Measurements from ENCODE around the gene IRS4.

IRS4 gene

DNA sequence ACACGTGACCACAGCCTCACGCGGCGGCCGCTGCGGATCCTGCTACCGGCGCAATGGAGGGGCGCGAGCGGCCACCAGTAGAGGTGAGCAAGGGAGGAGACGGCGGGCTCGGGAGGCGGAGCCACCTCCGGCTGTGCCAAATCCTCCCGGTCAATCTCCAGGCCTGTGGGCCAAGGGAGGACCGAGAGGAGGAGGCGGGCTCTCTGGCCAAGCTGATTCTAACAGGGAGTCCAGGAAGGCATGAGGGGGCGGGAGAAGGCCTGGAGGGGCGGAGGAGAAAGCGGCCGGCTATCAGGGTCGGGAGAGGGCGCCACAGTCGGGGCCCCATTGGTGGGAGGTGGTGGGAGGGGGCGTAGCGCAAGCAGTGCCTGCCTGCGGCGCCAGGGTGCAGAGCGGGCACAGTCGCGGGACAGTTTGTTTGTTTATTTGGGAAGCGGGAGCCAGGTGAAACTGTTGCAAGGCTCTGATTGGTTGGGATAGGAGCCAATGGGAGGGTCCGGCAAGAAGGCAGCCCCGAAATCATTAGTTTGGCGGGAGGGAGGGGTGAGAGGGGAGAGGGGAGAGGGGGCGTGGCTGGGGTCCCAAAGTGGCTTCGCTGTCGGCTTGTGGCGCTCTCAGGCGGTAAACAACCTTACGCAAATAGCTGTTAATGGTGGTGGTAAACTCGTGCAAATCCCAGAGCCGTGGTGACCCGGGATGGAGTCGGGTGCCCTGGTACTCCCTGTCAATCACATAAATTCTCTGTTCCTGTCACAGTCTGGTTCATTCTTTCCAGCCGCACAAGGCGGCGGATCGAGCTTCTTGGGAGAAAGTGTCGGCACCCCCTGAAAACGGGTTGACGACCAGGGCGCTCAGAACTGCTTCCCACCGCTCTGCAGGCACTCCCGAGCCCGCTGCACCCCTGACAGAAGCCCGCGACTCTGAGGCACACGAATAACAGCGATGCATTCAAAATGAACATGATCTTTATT, at the start of gene IRS4:
Gene IRS4 (minus strand): TSS at position 55 of the 971 bp plus-strand sequence.
- DNase-seq = no peak
- Mint-ChIP-seq H3K9me3 (no peaks in the 10 kb centered on the region), H3K4me3 (peak within 1 kb of the TSS; percentile 21 to 32), H3K27me3 (peaks cover 61% of the 10 kb centered on the region), H3K27ac (no peak within 1 kb of the TSS), H3K4me1 (peaks cover 9% of the 10 kb centered on the region)
- no peak for ATAC-seq

DNA sequence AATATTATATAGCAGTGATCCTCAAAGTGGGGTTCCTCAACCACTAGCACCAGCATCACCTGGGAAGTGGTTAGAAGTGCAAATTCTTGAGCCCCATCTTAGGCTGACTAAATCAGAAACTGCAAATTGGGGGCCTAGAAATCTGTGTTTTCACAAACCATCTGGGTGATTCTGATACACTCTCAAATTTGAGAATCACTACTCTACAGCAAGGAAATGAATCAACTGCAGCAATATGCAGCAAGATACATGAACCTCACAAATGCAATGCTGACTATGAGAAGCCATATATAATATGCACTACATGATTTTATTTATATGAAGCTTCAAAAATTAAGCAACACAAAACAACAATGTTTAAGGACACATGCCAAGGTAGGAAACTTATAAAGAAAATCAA, 36.2 kb upstream of the IRS4 start:
- Mint-ChIP-seq H3K27me3 (no peaks in the 10 kb centered on the region), H3K9me3 (peaks cover 0 to 5% of the 10 kb centered on the region in 2 donors), H3K27ac (no peak overlapping the region), H3K4me3 (no peak overlapping the region), H3K4me1 (no peaks in the 10 kb centered on the region)
- no peak for DNase-seq
- no peak for ATAC-seq

DNA sequence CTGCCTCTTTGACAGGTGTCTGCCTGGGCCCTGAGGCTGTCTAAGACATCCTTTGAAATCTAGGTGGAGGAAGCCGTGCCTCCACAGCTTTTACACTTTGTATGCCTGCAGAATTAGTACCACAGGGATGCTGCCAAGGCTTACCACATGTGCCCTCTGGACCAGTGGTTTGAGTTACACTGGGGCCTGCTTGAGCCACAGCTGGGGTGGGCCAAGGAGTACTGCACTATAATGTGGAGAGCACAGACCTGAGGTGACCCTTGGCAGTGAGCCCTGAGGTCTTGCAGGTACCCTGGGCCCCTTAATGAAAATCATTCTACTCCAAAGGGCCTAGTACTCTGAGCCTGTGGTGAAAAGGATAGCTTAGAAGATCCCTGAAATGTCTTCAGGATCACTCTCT, 27.2 kb upstream of the IRS4 start:
- no peak overlapping the region for H3K4me3 Mint-ChIP-seq
- H3K4me1 Mint-ChIP-seq = no peaks in the 10 kb centered on the region
- no peaks in the 10 kb centered on the region for H3K9me3 Mint-ChIP-seq
- DNase-seq = no peak
- no peak for ATAC-seq
- H3K27ac Mint-ChIP-seq = no peak overlapping the region
- H3K27me3 Mint-ChIP-seq = no peaks in the 10 kb centered on the region

DNA sequence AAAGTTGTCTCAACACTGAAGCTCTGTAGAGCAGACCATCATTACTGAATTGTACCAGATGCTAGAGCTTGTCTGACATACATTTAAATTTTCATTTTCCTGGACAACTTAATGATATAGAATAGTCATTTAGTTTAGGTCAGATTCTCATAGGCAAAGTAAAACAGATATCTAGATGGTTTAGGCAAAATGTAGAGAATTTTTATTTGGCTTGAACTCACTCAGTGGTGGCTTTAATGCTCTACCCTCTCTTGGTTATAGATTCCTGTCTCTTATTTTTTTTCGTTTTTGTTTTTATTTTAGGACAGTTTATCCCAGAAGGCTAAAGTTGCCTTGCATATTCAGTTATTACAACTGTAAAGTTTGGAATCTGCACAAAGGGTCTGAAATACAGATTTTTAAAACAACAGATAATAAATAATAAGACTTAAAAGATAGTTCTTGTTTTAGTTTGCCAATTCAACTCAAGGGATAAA, 4.0 kb upstream of the IRS4 start:
- peaks cover 27% of the 10 kb centered on the region for H3K27me3 Mint-ChIP-seq
- H3K4me3 Mint-ChIP-seq = no peak overlapping the region
- no peak for ATAC-seq
- H3K4me1 Mint-ChIP-seq = peaks cover 9% of the 10 kb centered on the region
- H3K9me3 Mint-ChIP-seq = no peaks in the 10 kb centered on the region
- no peak overlapping the region for H3K27ac Mint-ChIP-seq
- DNase-seq = no peak

DNA sequence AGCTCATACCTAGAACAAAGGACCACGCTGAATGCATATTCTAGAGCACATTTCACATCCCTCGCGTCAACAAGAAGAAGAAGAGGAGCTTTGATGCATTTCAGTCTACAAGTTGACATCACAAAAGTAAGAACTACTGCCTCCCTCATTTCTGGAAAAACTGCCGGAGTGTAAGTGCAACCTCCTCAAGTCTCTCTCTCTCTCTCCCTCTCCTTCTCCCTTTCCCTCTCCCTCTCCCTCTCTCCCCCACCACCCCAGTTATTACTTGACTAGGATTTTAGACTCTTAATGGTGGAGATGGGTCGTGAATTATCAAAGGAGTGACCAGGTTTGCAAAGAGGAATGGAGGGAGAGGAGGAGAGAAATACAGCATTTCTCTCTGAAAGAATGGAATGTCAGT, 1.4 kb upstream of the IRS4 start:
- Mint-ChIP-seq H3K27me3 (peaks cover 53% of the 10 kb centered on the region), H3K9me3 (no peaks in the 10 kb centered on the region), H3K27ac (no peak overlapping the region), H3K4me3 (no peak overlapping the region), H3K4me1 (peaks cover 9% of the 10 kb centered on the region)
- ATAC-seq = no peak
- no peak for DNase-seq

- peak in 1 of 2 donors; percentile 1 for DNase-seq
- peaks cover 69% of the 10 kb centered on the region for H3K27me3 Mint-ChIP-seq
- H3K4me3 Mint-ChIP-seq = peak overlapping the region; percentile 21 to 32
- no peak for ATAC-seq
- H3K4me1 Mint-ChIP-seq = peaks cover 9% of the 10 kb centered on the region
- no peak overlapping the region for H3K27ac Mint-ChIP-seq
- H3K9me3 Mint-ChIP-seq = no peaks in the 10 kb centered on the region
Measured at GRCh38 chrX:108735679-108736508, 469 bp downstream of the IRS4 start.

DNA sequence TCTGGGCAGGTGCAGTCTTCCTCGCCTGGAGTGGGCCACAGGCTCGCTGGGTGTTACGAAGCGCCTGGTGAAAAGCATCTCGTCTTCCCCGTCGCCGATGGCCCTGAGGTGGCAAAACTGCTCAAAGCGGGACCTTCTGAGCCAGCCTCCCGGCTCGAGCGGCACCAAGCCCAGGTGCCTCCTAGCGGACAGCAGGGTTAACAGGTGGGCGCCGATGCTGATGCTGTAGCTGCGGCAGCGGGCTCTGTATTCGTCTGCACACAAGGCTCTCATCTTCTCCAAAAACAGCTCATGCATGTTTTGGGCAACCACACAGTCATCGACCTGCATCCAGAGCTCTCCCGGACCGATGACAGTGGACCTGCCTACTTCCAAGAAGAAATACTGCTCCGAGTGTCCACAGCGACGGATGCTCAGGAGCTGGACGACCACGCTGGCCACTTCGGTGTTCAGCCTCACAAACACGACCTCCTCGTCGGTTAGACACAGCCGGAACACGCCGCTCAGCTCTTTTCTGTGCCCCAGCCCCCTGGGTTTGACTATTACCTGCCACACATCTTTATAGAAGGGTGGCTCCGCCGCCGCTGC, 1.2 kb downstream of the IRS4 start:
- Mint-ChIP-seq H3K27me3 (peaks cover 69% of the 10 kb centered on the region), H3K4me1 (peaks cover 9% of the 10 kb centered on the region), H3K4me3 (no peak overlapping the region), H3K9me3 (no peaks in the 10 kb centered on the region), H3K27ac (no peak overlapping the region)
- ATAC-seq = no peak
- DNase-seq = no peak

DNA sequence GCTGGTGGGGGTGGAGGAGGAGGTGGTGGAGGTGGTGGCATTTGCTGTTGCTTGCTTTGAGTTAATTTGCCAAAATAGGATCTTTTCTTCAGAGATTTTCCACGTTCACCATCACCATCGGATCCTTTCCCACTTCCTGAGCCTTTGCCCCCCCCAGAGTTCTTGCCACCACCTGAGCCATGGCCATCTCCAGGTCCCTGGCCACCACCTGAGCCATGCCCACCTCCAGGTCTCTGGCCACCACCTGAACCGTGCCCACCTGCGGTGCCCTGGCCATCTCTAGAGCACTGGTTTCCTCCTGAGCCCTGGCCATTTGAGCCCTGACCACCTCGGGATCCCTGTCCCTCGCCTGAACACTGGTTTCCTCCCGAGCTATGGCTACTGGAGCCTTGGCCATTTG, 1.9 kb downstream of the IRS4 start:
- DNase-seq (no peak), ATAC-seq (no peak)
- H3K27me3 Mint-ChIP-seq = peaks cover 69% of the 10 kb centered on the region
- H3K9me3 Mint-ChIP-seq = no peaks in the 10 kb centered on the region
- H3K4me1 Mint-ChIP-seq = peaks cover 9% of the 10 kb centered on the region
- H3K27ac Mint-ChIP-seq = peak overlapping the region in 1 of 2 donors; percentile 42
- H3K4me3 Mint-ChIP-seq = no peak overlapping the region

DNA sequence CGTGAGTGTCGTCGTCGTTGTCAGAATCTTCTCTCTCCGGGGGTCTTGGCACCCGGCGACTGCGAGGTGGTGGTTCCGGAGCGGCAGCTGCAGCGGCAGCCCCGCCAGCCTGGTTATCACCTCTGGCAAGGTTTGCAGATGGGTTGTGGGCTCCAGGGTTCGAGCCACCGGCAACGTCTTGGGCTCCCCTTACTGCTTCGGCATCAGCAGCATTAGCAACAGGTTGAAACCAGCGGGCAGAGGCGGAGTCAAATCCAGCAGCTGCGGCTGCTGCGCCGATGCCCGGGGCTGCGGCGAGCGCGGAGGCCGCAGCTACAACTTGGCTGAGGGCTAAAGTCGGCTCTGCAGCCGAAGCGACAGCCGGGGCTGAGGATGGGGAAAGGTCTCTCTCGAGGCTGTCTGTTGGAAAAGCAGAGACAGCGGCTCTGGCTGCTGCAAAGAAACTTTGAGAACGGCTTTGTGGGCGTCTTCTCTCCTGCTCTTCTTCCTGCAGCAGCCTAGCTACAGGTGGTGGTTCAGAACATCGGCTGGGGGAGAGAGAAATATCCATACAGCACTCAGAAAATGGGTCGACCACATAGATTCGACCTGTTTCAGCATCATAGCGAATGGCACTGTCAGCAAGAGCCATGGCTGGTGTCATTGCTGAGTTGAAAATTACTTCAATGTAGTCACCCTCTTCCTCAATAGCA, 3.6 kb downstream of the IRS4 start:
- H3K27me3 Mint-ChIP-seq = peaks cover 66% of the 10 kb centered on the region
- H3K4me1 Mint-ChIP-seq = peaks cover 9% of the 10 kb centered on the region
- H3K27ac Mint-ChIP-seq = no peak overlapping the region
- no peak for DNase-seq
- ATAC-seq = no peak
- no peak overlapping the region for H3K4me3 Mint-ChIP-seq
- no peaks in the 10 kb centered on the region for H3K9me3 Mint-ChIP-seq

DNA sequence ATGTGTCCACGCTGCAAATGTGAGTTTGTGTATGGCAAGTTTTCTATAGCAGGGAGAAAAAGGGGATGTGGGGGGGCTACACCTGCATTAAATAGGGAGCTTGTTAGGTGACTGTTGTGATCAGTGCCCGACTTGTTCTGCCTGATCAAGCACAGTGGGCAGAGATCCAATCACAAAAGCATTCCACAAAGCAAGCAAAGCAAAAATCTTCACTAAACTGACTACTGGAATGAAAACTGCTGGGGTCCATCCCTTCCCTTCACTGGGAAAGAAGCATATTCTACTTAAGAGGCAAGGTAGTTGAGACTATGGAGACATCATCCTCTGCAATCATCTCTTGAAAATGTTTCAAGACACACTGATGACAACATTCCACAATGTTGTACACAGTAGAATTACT, 5.2 kb downstream of the IRS4 start:
- no peak overlapping the region for H3K27ac Mint-ChIP-seq
- ATAC-seq (no peak), DNase-seq (no peak)
- peaks cover 50% of the 10 kb centered on the region for H3K27me3 Mint-ChIP-seq
- H3K9me3 Mint-ChIP-seq = no peaks in the 10 kb centered on the region
- peaks cover 3% of the 10 kb centered on the region for H3K4me1 Mint-ChIP-seq
- H3K4me3 Mint-ChIP-seq = no peak overlapping the region

DNA sequence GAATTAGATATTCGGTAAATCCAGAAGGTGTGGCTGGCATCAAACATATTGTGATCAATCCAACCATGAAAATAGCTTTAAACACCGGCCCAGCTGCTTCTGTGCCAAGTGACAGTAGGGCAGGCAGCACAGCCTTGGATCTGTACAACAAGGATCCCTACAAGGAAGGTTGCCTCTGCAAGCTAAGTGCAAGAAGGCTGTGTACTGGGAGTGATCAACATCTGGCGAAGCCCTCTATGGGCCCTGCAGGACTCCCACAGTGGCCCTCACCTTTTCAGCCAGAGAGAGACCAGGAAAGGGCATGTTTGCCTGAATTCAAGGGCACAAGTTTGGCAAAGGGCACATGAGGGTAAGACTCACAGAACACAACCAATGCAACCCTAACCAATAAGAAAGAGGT, 9.6 kb downstream of the IRS4 start:
- H3K27me3 Mint-ChIP-seq = peaks cover 7% of the 10 kb centered on the region
- H3K27ac Mint-ChIP-seq = no peak overlapping the region
- no peak for ATAC-seq
- H3K4me3 Mint-ChIP-seq = no peak overlapping the region
- no peaks in the 10 kb centered on the region for H3K9me3 Mint-ChIP-seq
- no peaks in the 10 kb centered on the region for H3K4me1 Mint-ChIP-seq
- DNase-seq = no peak

DNA sequence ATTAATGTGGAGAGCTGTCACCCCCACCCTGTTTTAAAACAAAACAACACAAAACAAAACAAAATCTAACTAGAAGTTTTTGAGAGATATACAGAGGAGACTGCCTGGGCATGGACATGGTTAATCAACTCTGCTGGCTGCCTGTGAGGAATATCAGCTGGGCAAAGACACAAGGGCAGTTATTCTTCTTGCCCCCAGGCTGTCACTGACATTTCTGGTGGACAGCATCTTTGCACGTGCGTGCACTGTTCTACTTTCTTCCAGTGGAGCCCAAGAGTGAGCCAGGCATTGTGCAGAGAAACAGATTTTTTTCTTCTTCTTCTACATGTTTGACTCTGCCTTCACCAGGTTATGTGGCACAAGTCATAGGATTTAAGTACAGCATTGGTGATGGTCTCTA, 13.8 kb downstream of the IRS4 start:
- Mint-ChIP-seq H3K27ac (no peak overlapping the region), H3K9me3 (peaks cover 0 to 4% of the 10 kb centered on the region in 2 donors), H3K27me3 (no peaks in the 10 kb centered on the region), H3K4me3 (no peak overlapping the region), H3K4me1 (no peaks in the 10 kb centered on the region)
- DNase-seq (no peak), ATAC-seq (no peak)

- H3K4me3 Mint-ChIP-seq = no peak overlapping the region
- H3K27ac Mint-ChIP-seq = no peak overlapping the region
- H3K27me3 Mint-ChIP-seq = no peaks in the 10 kb centered on the region
- no peaks in the 10 kb centered on the region for H3K4me1 Mint-ChIP-seq
- DNase-seq (no peak), ATAC-seq (no peak)
- no peaks in the 10 kb centered on the region for H3K9me3 Mint-ChIP-seq
Measured at GRCh38 chrX:108712886-108713285, 23.5 kb downstream of the IRS4 start.

- H3K27me3 Mint-ChIP-seq = no peaks in the 10 kb centered on the region
Measured at GRCh38 chrX:108704839-108705238, 31.5 kb downstream of the IRS4 start.

GRCh38 chrX:108702530-108702929, 33.8 kb downstream of the IRS4 start:
- ATAC-seq (no peak), DNase-seq (no peak)
- H3K27ac Mint-ChIP-seq = no peak overlapping the region
- H3K4me1 Mint-ChIP-seq = no peaks in the 10 kb centered on the region
- H3K27me3 Mint-ChIP-seq = no peaks in the 10 kb centered on the region
- H3K9me3 Mint-ChIP-seq = no peaks in the 10 kb centered on the region
- no peak overlapping the region for H3K4me3 Mint-ChIP-seq

More at GRCh38 chrX:108704839-108705238, 31.5 kb downstream of the IRS4 start:
- H3K9me3 Mint-ChIP-seq = no peaks in the 10 kb centered on the region
- no peak overlapping the region for H3K4me3 Mint-ChIP-seq
- no peak overlapping the region for H3K27ac Mint-ChIP-seq
- no peaks in the 10 kb centered on the region for H3K4me1 Mint-ChIP-seq
- no peak for ATAC-seq
- DNase-seq = no peak

Measured in stimulated activated naive CD8-positive, alpha-beta T cell treated with anti-CD3 and anti-CD28 coated beads, Interleukin-15, amount 100 ng/mL, for 72 hours (primary cell).